ENCODE data around the gene CDC42. TPM values are rescaled to one million over a fixed set of nuclear protein-coding genes. Genes with fewer than 3 reads are reported as not detected.

Gene CDC42
- total and polyA plus RNA-seq, 9 of the 15 experiments (the other 6 are each of a cell fraction or from before 2014, with no cell fraction given), result 186 to 398 (median 325) TPM

GRCh38 chr1:22025368-22026155 is 26.9 kb upstream of the CDC42 start (continued):
- TF ChIP-seq TAF1 (IDR thresholded peaks at IDR 0.05; ENCODE audit: control insufficient read depth, extremely low read depth, insufficient read depth, low read length, severe bottlenecking) (peak; percentile 86), EZH2 (IDR thresholded peaks at IDR 0.05; ENCODE audit: borderline replicate concordance, low read depth, low read length) (no peak), ZC3H11A (IDR thresholded peaks at IDR 0.05; ENCODE audit: low read depth, low read length) (peak; percentile 60; the same call in 1 of the 2 replicates), HDAC6 (IDR thresholded peaks at IDR 0.05; ENCODE audit: low read depth, low read length) (no peak), E2F1 (CRISPR knock-in tag; IDR thresholded peaks at IDR 0.05) (no peak), EGR1 (conservative IDR thresholded peaks at IDR 0.05) (peak; percentile 17), PURB (CRISPR knock-in tag; IDR thresholded peaks at IDR 0.05; ENCODE audit: low read depth) (no peak), CBX1 (IDR thresholded peaks at IDR 0.05; ENCODE audit: low read depth) (peak; percentile 6; the same call in 1 of the 2 replicates), TBP (optimal IDR thresholded peaks at IDR 0.05; ENCODE audit: low read depth, low read length) (peak; percentile 88), NFATC3 (IDR thresholded peaks at IDR 0.05) (0 out of 2 replicates have a peak, but pooled peaks have one; percentile 96), THAP12 (CRISPR knock-in tag; IDR thresholded peaks at IDR 0.05) (peak; percentile 57; the same call in 1 of the 2 replicates), ZNF639 (CRISPR knock-in tag; conservative IDR thresholded peaks at IDR 0.05 in 1 of 2, IDR thresholded peaks at IDR 0.05 in 1 of 2) (0 out of 4 replicates have a peak, but pooled peaks of 1 of the 2 experiments have one; percentile 42), HBP1 (CRISPR knock-in tag; IDR thresholded peaks at IDR 0.05) (peak; percentile 64), SMARCA4 (IDR thresholded peaks at IDR 0.05) (peak; percentile 93), VEZF1 (CRISPR knock-in tag; IDR thresholded peaks at IDR 0.05) (peak; percentile 96), HSF4 (CRISPR knock-in tag; IDR thresholded peaks at IDR 0.05; ENCODE audit: borderline replicate concordance) (no peak), ZNF174 (CRISPR knock-in tag; IDR thresholded peaks at IDR 0.05) (no peak), CHD4 (IDR thresholded peaks at IDR 0.05; ENCODE audit: insufficient read depth, insufficient replicate concordance, low read depth, low read length, poor library complexity, severe bottlenecking) (no peak)
